ENCODE results near the gene RNU1-4. TPM values are rescaled to one million over a fixed set of nuclear protein-coding genes. Genes with fewer than 3 reads are reported as not detected.
"Not testable (repeated sequence)": the region's sequence is repeated elsewhere in the genome, so short reads cannot be mapped to it uniquely, and the experiment has no call there.

The RNU1-4 gene
- total and polyA plus RNA-seq, 2 donors (not counting 3 experiments of a cell fraction or from before 2014, with no cell fraction given): 206 to 1,319 TPM

GRCh38 chr1:16773205-16773596 lies 32.9 kb downstream of the RNU1-4 start:
- BruUV-seq (replicated peaks); intact Hi-C loops (cut with micrococcal nuclease); H3K4me3 ChIP-seq (replicated peaks in 1 of 3; ENCODE audit: insufficient read depth in 1 of 3, low read depth in 1 of 3, low read length in 3 of 3); H2AFZ ChIP-seq (ENCODE audit: low read depth, low read length); dilution Hi-C loops (cut with MboI; ENCODE audit: extremely low pct_ligation_motif_present, low sequenced_read_pairs); H3K9ac ChIP-seq (replicated peaks; ENCODE audit: extremely low read depth, insufficient read depth, low read length); FAIRE-seq; H4K20me1 ChIP-seq (replicated peaks; ENCODE audit: control insufficient read depth, extremely low read depth, insufficient read depth, low read length); H3K4me2 ChIP-seq (ENCODE audit: insufficient read depth, low read length); H3K9me1 ChIP-seq (replicated peaks; ENCODE audit: control insufficient read depth, extremely low read depth, insufficient read depth, low read length); H3K9me3 ChIP-seq (replicated peaks; ENCODE audit: control insufficient read depth, insufficient read depth, low read length); DNase-seq (ENCODE audit: low read depth, low spot score); POLR2A ChIA-PET; H3K4me1 ChIP-seq (ENCODE audit: control insufficient read depth, extremely low read depth, insufficient read depth, low read length); H3K79me2 ChIP-seq (ENCODE audit: control insufficient read depth, insufficient read depth, low read length); H3K36me3 ChIP-seq (ENCODE audit: control insufficient read depth in 2 of 2, extremely low read depth in 1 of 2, insufficient read depth in 2 of 2, low read length in 2 of 2); CTCF ChIA-PET; H3K27ac ChIP-seq (ENCODE audit: insufficient read depth, low read depth, low read length): not testable (repeated sequence)
- H3K27me3 ChIP-seq (ENCODE audit: control insufficient read depth in 2 of 2, insufficient read depth in 2 of 2, low read length in 2 of 2): peaks cover 0 to 11% of the 10 kb centered on the region in 2 experiments

GRCh38 chr1:16773723-16774122 lies 33.4 kb downstream of the RNU1-4 start:
- intact Hi-C loops (cut with micrococcal nuclease); BruUV-seq (replicated peaks); POLR2A ChIA-PET; H3K9me3 ChIP-seq (replicated peaks; ENCODE audit: control insufficient read depth, insufficient read depth, low read length); H4K20me1 ChIP-seq (replicated peaks; ENCODE audit: control insufficient read depth, extremely low read depth, insufficient read depth, low read length); H3K4me2 ChIP-seq (ENCODE audit: insufficient read depth, low read length); H3K9ac ChIP-seq (replicated peaks; ENCODE audit: extremely low read depth, insufficient read depth, low read length); dilution Hi-C loops (cut with MboI; ENCODE audit: extremely low pct_ligation_motif_present, low sequenced_read_pairs); DNase-seq (ENCODE audit: low read depth, low spot score); H3K4me3 ChIP-seq (replicated peaks in 1 of 3; ENCODE audit: insufficient read depth in 1 of 3, low read depth in 1 of 3, low read length in 3 of 3); H2AFZ ChIP-seq (ENCODE audit: low read depth, low read length); H3K9me1 ChIP-seq (replicated peaks; ENCODE audit: control insufficient read depth, extremely low read depth, insufficient read depth, low read length); CTCF ChIA-PET; FAIRE-seq; H3K36me3 ChIP-seq (ENCODE audit: control insufficient read depth in 2 of 2, extremely low read depth in 1 of 2, insufficient read depth in 2 of 2, low read length in 2 of 2); H3K4me1 ChIP-seq (ENCODE audit: control insufficient read depth, extremely low read depth, insufficient read depth, low read length); H3K79me2 ChIP-seq (ENCODE audit: control insufficient read depth, insufficient read depth, low read length); H3K27ac ChIP-seq (ENCODE audit: insufficient read depth, low read depth, low read length): not testable (repeated sequence)
- peaks cover 0 to 11% of the 10 kb centered on the region in 2 experiments for H3K27me3 ChIP-seq (ENCODE audit: control insufficient read depth in 2 of 2, insufficient read depth in 2 of 2, low read length in 2 of 2)

- FAIRE-seq; H3K27ac ChIP-seq (ENCODE audit: insufficient read depth, low read depth, low read length); H3K4me1 ChIP-seq (ENCODE audit: control insufficient read depth, extremely low read depth, insufficient read depth, low read length); CTCF ChIA-PET; H2AFZ ChIP-seq (ENCODE audit: low read depth, low read length); H3K9me3 ChIP-seq (replicated peaks; ENCODE audit: control insufficient read depth, insufficient read depth, low read length); H3K4me2 ChIP-seq (ENCODE audit: insufficient read depth, low read length); H3K4me3 ChIP-seq (replicated peaks in 1 of 3; ENCODE audit: insufficient read depth in 1 of 3, low read depth in 1 of 3, low read length in 3 of 3); H4K20me1 ChIP-seq (replicated peaks; ENCODE audit: control insufficient read depth, extremely low read depth, insufficient read depth, low read length); H3K9me1 ChIP-seq (replicated peaks; ENCODE audit: control insufficient read depth, extremely low read depth, insufficient read depth, low read length); POLR2A ChIA-PET; DNase-seq (ENCODE audit: low read depth, low spot score); intact Hi-C loops (cut with micrococcal nuclease); H3K9ac ChIP-seq (replicated peaks; ENCODE audit: extremely low read depth, insufficient read depth, low read length); H3K79me2 ChIP-seq (ENCODE audit: control insufficient read depth, insufficient read depth, low read length); H3K27me3 ChIP-seq (ENCODE audit: control insufficient read depth in 2 of 2, insufficient read depth in 2 of 2, low read length in 2 of 2); BruUV-seq (replicated peaks); H3K36me3 ChIP-seq (ENCODE audit: control insufficient read depth in 2 of 2, extremely low read depth in 1 of 2, insufficient read depth in 2 of 2, low read length in 2 of 2); dilution Hi-C loops (cut with MboI; ENCODE audit: extremely low pct_ligation_motif_present, low sequenced_read_pairs): not testable (repeated sequence)
These were observed 34.5 kb downstream of the RNU1-4 start for GRCh38 chr1:16774773-16775172.

GRCh38 chr1:16775290-16775689 lies 35.0 kb downstream of the RNU1-4 start:
- H3K9me3 ChIP-seq (replicated peaks; ENCODE audit: control insufficient read depth, insufficient read depth, low read length); dilution Hi-C loops (cut with MboI; ENCODE audit: extremely low pct_ligation_motif_present, low sequenced_read_pairs); H3K4me3 ChIP-seq (replicated peaks in 1 of 3; ENCODE audit: insufficient read depth in 1 of 3, low read depth in 1 of 3, low read length in 3 of 3); CTCF ChIA-PET; H3K4me2 ChIP-seq (ENCODE audit: insufficient read depth, low read length); BruUV-seq (replicated peaks); H3K27me3 ChIP-seq (ENCODE audit: control insufficient read depth in 2 of 2, insufficient read depth in 2 of 2, low read length in 2 of 2); intact Hi-C loops (cut with micrococcal nuclease); FAIRE-seq; H3K4me1 ChIP-seq (ENCODE audit: control insufficient read depth, extremely low read depth, insufficient read depth, low read length); H3K36me3 ChIP-seq (ENCODE audit: control insufficient read depth in 2 of 2, extremely low read depth in 1 of 2, insufficient read depth in 2 of 2, low read length in 2 of 2); H4K20me1 ChIP-seq (replicated peaks; ENCODE audit: control insufficient read depth, extremely low read depth, insufficient read depth, low read length); POLR2A ChIA-PET; H3K9me1 ChIP-seq (replicated peaks; ENCODE audit: control insufficient read depth, extremely low read depth, insufficient read depth, low read length); H3K79me2 ChIP-seq (ENCODE audit: control insufficient read depth, insufficient read depth, low read length); H2AFZ ChIP-seq (ENCODE audit: low read depth, low read length); H3K27ac ChIP-seq (ENCODE audit: insufficient read depth, low read depth, low read length); DNase-seq (ENCODE audit: low read depth, low spot score); H3K9ac ChIP-seq (replicated peaks; ENCODE audit: extremely low read depth, insufficient read depth, low read length): not testable (repeated sequence)
